CD14-positive monocyte (primary cell): ENCODE measurements around the gene SRRM5. TPM values are rescaled to one million over a fixed set of nuclear protein-coding genes. Genes with fewer than 3 reads are reported as not detected.
A peak's percentile ranks its signal among the peaks of the same experiment; 100 is the strongest.

Experiments
- DNase-seq, 3 donors: peaks; one replicate each; pipeline ENCODE4 v3.0.0-alpha.2; 2011 to 2022
- H2AFZ ChIP-seq: 2 replicates; pipeline ENCODE4 v1.6.0; 2012; ENCODE audit warnings: mild to moderate bottlenecking, low read depth, low read length, inconsistent platforms; ENCODE audit not compliant: insufficient read depth, poor library complexity, severe bottlenecking
- H3K27ac ChIP-seq, 2 donors: 1 replicate in 1 of 2; 2 replicates in 1 of 2; pipeline ENCODE4 v1.5.1; 2012 to 2013; ENCODE audit warnings: low read length in 2 of 2, control low read depth in 1 of 2, inconsistent platforms in 1 of 2, low read depth in 1 of 2, mild to moderate bottlenecking in 1 of 2
- H3K27me3 ChIP-seq, 2 donors: one replicate each; pipeline versions ENCODE4 v1.6.0 to v1.6.1; 2011 to 2013; ENCODE audit warnings: low read length in 2 of 2; ENCODE audit not compliant: control insufficient read depth in 2 of 2, insufficient read depth in 2 of 2
- H3K36me3 ChIP-seq, 2 donors: replicated peaks in 1 of 2; 1 replicate in 1 of 2; 2 replicates in 1 of 2; pipeline versions ENCODE4 v1.5.1 to v1.6.1; 2012 to 2013; ENCODE audit warnings: low read length in 2 of 2, control low read depth in 1 of 2, inconsistent platforms in 1 of 2, mild to moderate bottlenecking in 1 of 2; ENCODE audit not compliant: insufficient read depth in 2 of 2, control insufficient read depth in 1 of 2
- H3K4me1 ChIP-seq, 2 donors: 1 replicate in 1 of 2; 2 replicates in 1 of 2; pipeline versions ENCODE4 v1.5.1 to v1.6.1; 2012 to 2013; ENCODE audit warnings: low read length in 2 of 2, control low read depth in 1 of 2, inconsistent platforms in 1 of 2, mild to moderate bottlenecking in 1 of 2, moderate library complexity in 1 of 2; ENCODE audit not compliant: insufficient read depth in 2 of 2, control insufficient read depth in 1 of 2
- H3K4me2 ChIP-seq: replicated peaks from 2 replicates; pipeline ENCODE3; 2012; ENCODE audit warnings: low read length, moderate library complexity, mild to moderate bottlenecking; ENCODE audit not compliant: poor library complexity, severe bottlenecking; ENCODE audit errors: extremely low read depth
- H3K4me3 ChIP-seq, 3 experiments: fragments of 200-600 bp in 1 of 3; sonication (generic) in 1 of 3; replicated peaks in 1 of 3; 1 replicate in 2 of 3; 2 replicates in 1 of 3; pipeline ENCODE4 v1.5.1; 2011 to 2013; ENCODE audit warnings: low read length in 3 of 3, mild to moderate bottlenecking in 3 of 3, control low read depth in 2 of 3, low read depth in 2 of 3, inconsistent platforms in 1 of 3, moderate library complexity in 1 of 3
- H3K79me2 ChIP-seq: 2 replicates; pipeline ENCODE4 v1.6.0; 2012; ENCODE audit warnings: mild to moderate bottlenecking, control low read depth, inconsistent platforms, low read length, moderate library complexity; ENCODE audit not compliant: insufficient read depth
- H3K9ac ChIP-seq: 2 replicates; pipeline ENCODE4 v1.6.0; 2017; ENCODE audit warnings: low read length, mild to moderate bottlenecking; ENCODE audit not compliant: insufficient read depth, poor library complexity, severe bottlenecking
- H3K9me3 ChIP-seq, 2 donors: replicated peaks in 1 of 2; 1 replicate in 1 of 2; 2 replicates in 1 of 2; pipeline versions ENCODE4 v1.5.1 to v1.6.1; 2012 to 2013; ENCODE audit warnings: low read length in 2 of 2, control low read depth in 1 of 2; ENCODE audit not compliant: control insufficient read depth in 1 of 2, insufficient read depth in 1 of 2
- H4K20me1 ChIP-seq: 2 replicates; pipeline ENCODE4 v1.6.0; 2012; ENCODE audit warnings: mild to moderate bottlenecking, low read length, control low read depth, moderate library complexity; ENCODE audit not compliant: insufficient read depth
- H3K27ac Mint-ChIP-seq, 7 donors: one replicate each; pipeline ENCODE4 v1.8.0; 2020; ENCODE audit warnings: mild to moderate bottlenecking in 7 of 7, mixed read lengths in 7 of 7, moderate library complexity in 6 of 7, inconsistent platforms in 2 of 7
- H3K27me3 Mint-ChIP-seq, 3 donors: one replicate each; pipeline ENCODE4 v1.8.0; 2021 to 2022; ENCODE audit warnings: low read depth in 3 of 3, mild to moderate bottlenecking in 3 of 3, mixed read lengths in 3 of 3, moderate library complexity in 3 of 3, inconsistent platforms in 1 of 3
- H3K36me3 Mint-ChIP-seq, 2 donors: one replicate each; pipeline ENCODE4 v1.8.0; 2020; ENCODE audit warnings: mixed read lengths in 2 of 2, inconsistent platforms in 1 of 2, mild to moderate bottlenecking in 1 of 2
- H3K4me1 Mint-ChIP-seq: one replicate; pipeline ENCODE4 v1.8.0; 2020; ENCODE audit warnings: mild to moderate bottlenecking, mixed read lengths
- H3K4me3 Mint-ChIP-seq, 2 donors: one replicate each; pipeline ENCODE4 v1.8.0; 2020; ENCODE audit warnings: mild to moderate bottlenecking in 2 of 2, mixed read lengths in 2 of 2, moderate library complexity in 1 of 2
- H3K9me3 Mint-ChIP-seq, 7 donors: one replicate each; pipeline ENCODE4 v1.8.0; 2020 to 2022; ENCODE audit warnings: mixed read lengths in 7 of 7, mild to moderate bottlenecking in 6 of 7, moderate library complexity in 6 of 7, inconsistent platforms in 2 of 7
- WGBS: methylation state at CpG from one replicate; pipeline ENCODE4 v1.1.5; 2013; ENCODE audit warnings: missing lambda C conversion rate; ENCODE audit not compliant: insufficient coverage; 5-methylcytosine and 5-hydroxymethylcytosine counted together
- intact Hi-C, 2 donors: fragments of 100-400 bp; cut with micrococcal nuclease; formaldehyde crosslinking; loops; one replicate each; pipeline versions ENCODE4 v1.15.0 to v1.15.1; 2023
- polyA plus RNA-seq, 3 donors: library from polyadenylated mRNA; depleted of rRNA in 1 of 3; unstranded in 2 of 3; stranded (reverse) in 1 of 3; fragments of 300-500 nt in 2 of 3; fragments of >200 nt in 1 of 3; fragmentation: Illumina TruSeq in 2 of 3; gene quantifications; 1 replicate in 2 of 3; 2 replicates in 1 of 3; pipeline ENCODE4 v1.2.3, GENCODE V29; 2012 to 2021
- TF ChIP-seq, protein P1 (sequence below): fragments of 200-600 bp; IDR thresholded peaks from one replicate; pipeline ENCODE4 v1.8.0; 2022; ENCODE audit warnings: antibody characterized with exemption, mild to moderate bottlenecking

Gene SRRM5
- polyA plus RNA-seq, 3 donors: 0.36 TPM; not detected in 2

DNA sequence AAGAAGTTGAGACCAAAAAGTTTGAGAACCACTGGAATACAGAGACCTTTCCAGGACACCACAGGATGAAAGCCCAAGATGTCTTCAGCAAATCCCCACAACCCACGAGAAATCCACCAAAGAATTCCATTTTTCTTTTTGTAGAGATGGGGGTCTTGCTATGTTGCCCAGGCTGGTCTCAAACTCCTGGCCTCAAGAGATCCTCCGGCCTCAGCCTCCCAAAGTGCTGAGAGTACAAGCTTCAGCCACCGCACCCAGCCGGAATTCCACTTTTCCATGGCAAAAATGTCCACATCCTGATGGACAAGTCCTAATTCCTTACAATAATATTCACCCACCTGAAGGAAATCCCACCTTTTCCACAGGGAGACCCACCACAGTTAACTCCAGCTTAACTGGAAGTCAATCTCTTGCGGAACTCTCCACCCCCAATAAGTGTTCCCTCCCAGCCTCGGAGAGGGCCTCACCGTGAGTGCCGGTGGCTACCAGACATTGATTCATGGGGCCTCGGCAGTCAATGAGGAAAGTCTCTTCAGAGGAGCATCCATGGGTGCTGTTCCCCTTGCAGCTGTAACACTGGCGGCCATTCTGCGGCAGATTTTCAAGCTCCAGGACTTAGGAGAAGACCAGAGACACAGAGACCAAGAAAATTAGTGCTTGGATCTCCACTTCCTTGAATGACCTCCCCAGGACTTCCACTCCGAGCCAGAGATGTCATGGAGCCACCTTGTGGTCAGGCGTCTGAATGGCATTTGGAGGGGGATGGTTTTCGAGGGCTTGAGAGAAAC is 40.1 kb downstream of the SRRM5 start:
- Mint-ChIP-seq H3K27me3 (peaks cover 0 to 4% (median 2%) of the 10 kb centered on the region in 3 donors), H3K36me3 (peaks cover 79 to 96% of the 10 kb centered on the region in 2 donors), H3K4me3 (no peak overlapping the region), H3K4me1 (no peaks in the 10 kb centered on the region), H3K27ac (peak overlapping the region in 4 of 7 donors; percentile 14 to 53 (median 42)), H3K9me3 (peaks cover 0 to 7% (median 4%) of the 10 kb centered on the region in 7 donors)
- Histone ChIP-seq H3K9ac (no peak overlapping the region), H3K4me3 (no peak overlapping the region), H3K4me1 (no peaks in the 10 kb centered on the region), H3K36me3 (peaks cover 92 to 99% of the 10 kb centered on the region in 2 donors), H3K4me2 (no peak overlapping the region), H2AFZ (no peak overlapping the region), H3K27ac (no peak overlapping the region), H4K20me1 (peaks cover 98% of the 10 kb centered on the region), H3K9me3 (no peaks in the 10 kb centered on the region), H3K27me3 (no peaks in the 10 kb centered on the region), H3K79me2 (peaks cover 26% of the 10 kb centered on the region)
- intact Hi-C loops: no loop called here
- TF ChIP-seq, protein P1, sequence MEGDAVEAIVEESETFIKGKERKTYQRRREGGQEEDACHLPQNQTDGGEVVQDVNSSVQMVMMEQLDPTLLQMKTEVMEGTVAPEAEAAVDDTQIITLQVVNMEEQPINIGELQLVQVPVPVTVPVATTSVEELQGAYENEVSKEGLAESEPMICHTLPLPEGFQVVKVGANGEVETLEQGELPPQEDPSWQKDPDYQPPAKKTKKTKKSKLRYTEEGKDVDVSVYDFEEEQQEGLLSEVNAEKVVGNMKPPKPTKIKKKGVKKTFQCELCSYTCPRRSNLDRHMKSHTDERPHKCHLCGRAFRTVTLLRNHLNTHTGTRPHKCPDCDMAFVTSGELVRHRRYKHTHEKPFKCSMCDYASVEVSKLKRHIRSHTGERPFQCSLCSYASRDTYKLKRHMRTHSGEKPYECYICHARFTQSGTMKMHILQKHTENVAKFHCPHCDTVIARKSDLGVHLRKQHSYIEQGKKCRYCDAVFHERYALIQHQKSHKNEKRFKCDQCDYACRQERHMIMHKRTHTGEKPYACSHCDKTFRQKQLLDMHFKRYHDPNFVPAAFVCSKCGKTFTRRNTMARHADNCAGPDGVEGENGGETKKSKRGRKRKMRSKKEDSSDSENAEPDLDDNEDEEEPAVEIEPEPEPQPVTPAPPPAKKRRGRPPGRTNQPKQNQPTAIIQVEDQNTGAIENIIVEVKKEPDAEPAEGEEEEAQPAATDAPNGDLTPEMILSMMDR: peak; percentile 64
- 81% methylated on average over 10 of the region's 14 CpGs for WGBS
- peak; percentile 26 to 62 (median 56) for DNase-seq

GRCh38 chr19:43652546-43652874 is 40.6 kb downstream of the SRRM5 start:
- peaks cover 0 to 4% (median 0%) of the 10 kb centered on the region in 7 donors for H3K9me3 Mint-ChIP-seq
- Histone ChIP-seq H3K27ac (no peak overlapping the region), H3K79me2 (peaks cover 32% of the 10 kb centered on the region), H3K4me1 (no peaks in the 10 kb centered on the region), H3K4me3 (no peak overlapping the region), H3K9ac (no peak overlapping the region), H3K9me3 (no peaks in the 10 kb centered on the region), H2AFZ (no peak overlapping the region), H3K27me3 (no peaks in the 10 kb centered on the region), H3K4me2 (no peak overlapping the region), H4K20me1 (peaks cover 98% of the 10 kb centered on the region), H3K36me3 (peaks cover 93 to 99% of the 10 kb centered on the region in 2 donors)
- peak overlapping the region in 3 of 7 donors; percentile 30 to 50 (median 33) for H3K27ac Mint-ChIP-seq
- H3K36me3 Mint-ChIP-seq: peaks cover 80 to 96% of the 10 kb centered on the region in 2 donors
- H3K4me3 Mint-ChIP-seq: no peak overlapping the region
- peak in 1 of 3 donors; percentile 4 for DNase-seq
- intact Hi-C loops: no loop called here
- peaks cover 0 to 10% (median 2%) of the 10 kb centered on the region in 3 donors for H3K27me3 Mint-ChIP-seq
- no peaks in the 10 kb centered on the region for H3K4me1 Mint-ChIP-seq
- TF ChIP-seq, protein P1: peak; percentile 18
- 89% methylated on average over 4 of the region's 5 CpGs for WGBS
